GM21528 (cell line): ENCODE data around the gene MED13L.
"Not testable (repeated sequence)": the region's sequence is repeated elsewhere in the genome, so short reads cannot be mapped to it uniquely, and the experiment has no call there.

Experiments
- ATAC-seq: cut with Tn5 transposase; IDR thresholded peaks from one replicate; pipeline ENCODE4 v1.9.1; 2021; ENCODE audit warnings: mild to moderate bottlenecking, moderate library complexity; ENCODE audit not compliant: unreplicated experiment, low FRiP score

MED13L gene

DNA sequence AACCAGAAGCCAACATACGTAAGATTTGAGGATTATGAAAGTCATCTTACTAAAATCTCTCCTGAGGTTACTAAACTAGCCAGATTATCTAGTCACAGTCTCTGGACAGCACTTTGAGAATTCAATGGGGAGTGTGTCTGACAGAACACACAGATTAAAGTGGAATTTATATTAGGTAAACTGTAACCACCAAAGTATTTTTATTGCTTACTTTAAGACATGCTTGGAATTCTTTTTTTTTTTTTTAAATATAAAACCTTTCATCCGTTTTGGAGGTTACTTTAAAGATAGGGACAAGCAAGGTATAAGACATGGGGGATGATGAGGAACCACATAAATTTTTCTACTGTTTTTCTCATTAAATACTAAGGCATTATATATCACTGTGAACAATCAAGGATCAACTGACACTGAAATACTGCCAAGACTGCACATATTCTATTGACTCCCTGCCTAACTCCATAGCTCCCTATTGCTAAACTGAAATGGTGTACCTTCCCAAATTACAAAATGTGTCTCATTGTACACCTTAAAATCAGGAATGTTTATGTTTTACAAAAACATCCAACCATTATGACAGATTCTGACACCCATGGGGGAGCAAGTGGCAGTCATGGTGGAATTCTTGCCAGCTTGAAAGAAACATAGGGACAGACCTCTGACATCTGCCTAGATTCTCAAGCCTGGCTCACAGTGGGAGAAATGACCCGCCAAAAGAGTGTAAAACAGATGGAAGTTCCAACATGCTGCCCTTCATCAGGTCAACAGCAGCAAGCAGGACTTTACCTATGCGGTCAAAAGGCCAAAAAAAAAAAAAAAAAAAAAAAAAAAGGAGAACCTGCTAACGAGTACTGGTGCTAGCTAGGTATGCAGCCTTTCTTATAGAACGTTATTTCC is 239.3 kb downstream of the MED13L start:
- no peak for ATAC-seq

DNA sequence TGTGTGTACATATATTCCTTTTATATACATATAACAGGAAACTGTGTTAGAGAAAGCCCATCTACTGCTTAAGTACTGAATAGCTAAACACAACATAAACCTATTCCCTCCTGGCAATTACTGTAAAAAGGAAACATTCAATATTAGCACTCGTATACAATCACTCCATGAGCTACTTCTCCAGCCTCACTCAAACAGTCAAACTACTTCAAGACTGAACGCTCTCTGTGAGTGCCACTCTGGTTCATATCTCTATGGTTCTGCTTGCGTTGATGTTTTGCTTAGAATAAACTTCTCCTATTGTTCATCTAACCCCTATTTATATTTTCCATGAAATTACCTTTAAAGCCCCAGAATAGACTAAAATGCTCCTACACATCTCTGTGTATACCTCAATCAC is 243.7 kb downstream of the MED13L start:
- ATAC-seq = no peak

DNA sequence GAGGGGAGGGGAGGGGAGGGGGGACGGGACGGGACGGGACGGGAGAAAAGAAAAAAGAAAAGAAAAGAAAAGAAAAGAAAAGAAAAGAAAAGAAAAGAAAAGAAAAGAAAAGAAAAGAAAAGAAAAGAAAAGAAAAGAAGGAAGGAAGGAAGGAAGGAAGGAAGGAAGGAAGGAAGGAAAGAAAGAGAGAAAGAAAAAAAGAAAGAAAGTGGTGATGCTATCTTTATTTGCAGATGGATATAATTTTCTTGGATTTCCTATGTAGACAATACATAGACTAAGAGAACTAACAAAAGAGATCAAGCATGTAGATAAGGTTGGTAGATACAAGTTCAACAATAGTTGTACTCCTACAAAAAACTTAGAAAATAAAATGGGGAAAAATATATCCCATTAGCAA is 245.9 kb downstream of the MED13L start:
- ATAC-seq = not testable (repeated sequence)

DNA sequence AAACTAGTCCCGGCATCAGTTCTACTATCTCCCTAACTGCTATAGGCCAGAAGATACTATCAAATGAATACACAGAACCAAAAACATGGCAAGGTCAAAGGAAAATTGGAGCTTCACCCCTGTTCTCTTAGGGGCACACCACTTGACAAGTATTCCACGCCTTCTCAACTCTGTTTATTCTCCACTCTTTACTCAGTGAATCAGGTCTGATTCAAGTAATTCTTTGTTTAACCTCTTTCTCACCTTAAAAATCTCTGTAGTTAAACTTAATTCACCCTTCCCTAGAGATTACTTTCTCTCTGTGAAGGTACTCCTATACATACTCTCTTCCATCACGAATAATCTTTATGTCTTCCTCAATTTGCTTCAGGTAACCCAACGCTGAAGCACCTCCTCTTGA is 248.9 kb downstream of the MED13L start:
- ATAC-seq = no peak

DNA sequence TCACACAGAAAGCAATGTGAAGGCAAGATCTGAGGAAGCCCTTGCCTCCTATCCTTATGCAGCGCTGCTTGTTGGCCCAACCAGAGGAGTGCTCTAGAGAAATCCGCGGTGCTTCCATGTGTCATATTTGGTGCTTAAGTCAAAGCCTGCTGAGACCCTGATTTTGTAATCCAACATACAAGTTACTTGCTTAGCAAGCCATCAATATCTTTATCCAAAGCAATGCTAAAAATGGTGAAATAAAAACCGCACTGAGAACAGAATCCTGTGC is 250.0 kb downstream of the MED13L start:
- ATAC-seq = no peak

DNA sequence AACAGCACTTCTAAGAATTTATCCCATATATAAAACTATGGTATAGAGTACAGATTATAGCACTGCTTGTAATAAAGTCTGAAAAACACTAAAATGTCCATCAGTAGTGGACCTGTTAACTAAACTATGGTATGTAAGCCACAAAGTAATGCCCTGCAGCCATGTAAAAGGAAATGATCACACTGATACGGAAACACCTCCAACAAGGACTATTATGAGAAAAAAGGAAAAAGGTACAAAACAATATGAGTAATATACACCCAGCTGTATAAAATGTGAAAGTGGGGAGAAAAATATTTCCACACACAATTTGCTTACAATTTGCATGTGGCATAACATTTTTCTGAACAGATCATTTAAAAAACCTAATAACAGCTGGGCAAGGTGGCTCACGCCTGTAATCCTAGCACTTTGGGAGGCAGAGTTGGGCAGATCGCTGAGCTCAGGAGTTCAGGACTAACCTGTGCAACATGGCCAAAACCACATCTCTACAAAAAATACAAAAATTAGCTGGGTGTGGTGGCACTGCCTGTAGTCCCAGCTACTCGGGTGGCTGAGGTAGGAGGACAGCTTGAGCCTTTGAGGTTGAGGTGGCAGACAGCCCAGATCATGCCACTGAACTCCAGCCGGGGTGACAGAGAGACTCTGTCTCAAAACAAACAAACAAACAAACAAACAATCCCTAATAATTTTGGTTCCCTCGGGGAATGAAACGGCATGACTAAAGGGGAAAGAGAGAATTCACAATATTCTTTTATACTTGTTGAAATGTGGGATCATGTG is 250.5 kb downstream of the MED13L start:
- ATAC-seq = no peak

DNA sequence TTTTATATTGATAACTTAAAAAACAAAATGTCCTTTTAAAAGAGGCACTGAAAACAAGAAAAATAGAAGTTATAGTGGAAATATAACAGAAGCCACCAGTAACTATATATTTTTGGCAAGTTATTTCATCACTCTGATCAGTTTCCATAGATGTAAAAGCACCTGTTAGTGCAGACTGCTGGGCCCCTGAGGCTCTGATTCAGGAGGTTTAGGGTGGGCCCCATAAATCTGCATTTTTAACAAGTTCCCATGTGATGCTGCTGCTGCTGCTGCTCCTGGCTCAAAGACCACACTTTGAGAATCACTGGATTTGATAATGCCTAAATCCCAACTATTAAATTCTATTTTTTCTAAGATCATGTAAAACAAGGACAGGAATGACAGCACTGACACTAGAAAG is 251.1 kb downstream of the MED13L start:
- no peak for ATAC-seq

DNA sequence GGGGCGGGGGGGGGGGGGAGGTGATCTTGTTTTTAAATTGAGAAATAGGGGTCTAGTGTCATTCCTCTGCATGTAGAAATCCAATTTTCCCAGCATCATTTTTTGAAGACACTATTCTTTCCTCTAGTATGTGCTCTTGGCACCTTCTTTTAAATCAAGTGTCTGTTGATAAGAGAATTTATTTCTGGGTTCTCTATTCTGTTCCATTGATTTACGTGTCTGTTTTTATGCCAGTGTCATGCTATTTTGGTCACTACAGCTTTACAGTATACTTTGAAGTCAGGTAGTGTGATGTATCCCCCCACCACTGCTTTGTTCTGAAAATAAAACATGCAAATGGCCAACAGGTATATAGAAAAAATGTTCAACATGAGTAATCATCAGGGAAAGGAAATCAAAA is 252.7 kb downstream of the MED13L start:
- ATAC-seq = no peak

DNA sequence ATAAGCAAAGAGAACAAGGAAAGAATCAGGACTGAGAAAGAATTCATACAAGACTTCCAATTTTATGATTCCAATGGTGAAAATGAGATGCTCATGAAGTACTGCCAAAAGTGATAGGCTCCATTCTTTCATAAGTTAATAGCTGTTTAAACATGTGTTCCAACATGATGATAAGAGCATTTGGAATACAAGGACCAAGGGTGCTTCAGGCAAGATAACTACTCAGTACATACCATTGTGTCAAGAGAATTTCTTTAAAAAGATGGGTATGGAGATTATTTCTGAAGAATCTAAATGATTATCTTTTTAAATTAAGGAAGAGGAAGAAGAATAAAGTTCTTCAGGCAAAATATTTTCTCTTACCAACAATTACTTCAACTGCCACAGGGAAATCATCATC is 258.1 kb downstream of the MED13L start:
- ATAC-seq = no peak

DNA sequence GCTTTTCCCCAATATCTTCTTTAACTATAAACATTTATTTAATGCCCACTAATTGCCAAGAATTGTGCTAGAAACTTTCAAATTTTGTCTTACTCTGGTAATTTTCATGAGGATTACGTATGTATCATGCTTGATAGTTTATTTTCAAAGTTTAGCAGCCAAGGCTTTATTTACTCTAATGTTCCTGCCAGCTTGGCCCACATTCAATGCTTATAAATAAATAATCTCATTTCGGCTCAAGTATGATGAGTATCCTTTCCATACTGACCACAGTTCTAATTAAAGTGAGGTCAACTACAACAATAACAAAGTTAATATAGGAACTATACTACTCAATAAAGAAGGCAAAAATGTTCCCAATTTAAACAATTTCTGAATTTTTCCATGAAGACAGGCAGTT is 259.2 kb downstream of the MED13L start:
- ATAC-seq = no peak

DNA sequence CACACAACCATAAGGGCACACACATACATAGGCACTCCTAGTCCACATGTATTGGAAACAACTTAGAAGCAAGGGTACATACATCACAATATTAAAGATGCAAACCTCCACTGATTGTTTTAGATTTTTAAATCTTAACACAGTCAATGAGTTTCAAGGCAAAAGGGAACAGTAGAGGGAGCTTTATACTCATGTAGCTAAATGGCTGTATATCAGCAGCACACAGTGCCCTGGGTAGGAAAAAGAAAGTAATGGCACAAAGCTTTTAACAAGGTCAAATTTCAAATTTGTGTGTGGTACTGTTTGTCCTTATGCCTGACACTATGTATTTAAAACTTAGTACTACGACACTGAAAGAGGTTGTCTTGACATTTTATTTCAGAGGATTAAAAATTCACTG is 262.0 kb downstream of the MED13L start:
- ATAC-seq = no peak

DNA sequence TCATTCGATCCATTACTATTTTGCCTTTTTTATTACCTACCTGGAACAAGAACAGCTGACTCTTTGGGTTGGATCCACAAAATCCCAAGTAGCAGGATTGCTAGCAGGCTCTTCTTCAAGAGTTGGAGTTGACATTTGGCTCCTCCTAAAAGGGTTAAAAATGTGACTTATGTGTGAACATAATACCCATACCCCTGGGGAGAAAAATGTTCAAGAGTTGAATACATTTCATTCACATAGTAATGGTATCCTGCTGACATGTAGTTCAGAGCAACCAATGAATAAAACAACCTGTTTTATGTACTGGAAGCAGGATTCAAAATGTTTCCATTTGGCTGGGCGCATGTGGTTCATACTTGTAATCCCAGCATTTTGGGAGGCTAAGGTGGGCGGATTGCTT is 264.7 kb downstream of the MED13L start:
- no peak for ATAC-seq

DNA sequence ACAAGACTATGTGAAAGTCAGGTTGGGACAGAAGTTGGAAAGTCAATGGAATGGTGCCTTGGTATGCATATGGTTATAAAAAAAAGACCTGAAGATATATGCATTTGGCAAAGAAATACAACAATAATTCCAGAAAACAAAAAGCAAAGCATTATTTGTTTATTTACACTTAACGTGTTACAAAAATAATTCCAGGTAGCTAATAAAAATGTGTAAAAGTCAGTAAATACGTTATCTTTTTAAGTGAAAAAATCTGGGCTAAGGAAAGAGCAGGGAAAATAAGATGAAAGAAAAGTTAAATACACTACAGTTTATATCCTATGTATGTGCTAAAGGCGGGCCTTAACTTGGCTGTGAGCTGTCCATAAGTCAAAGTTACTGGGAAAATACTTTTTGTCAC is 266.3 kb downstream of the MED13L start:
- no peak for ATAC-seq

DNA sequence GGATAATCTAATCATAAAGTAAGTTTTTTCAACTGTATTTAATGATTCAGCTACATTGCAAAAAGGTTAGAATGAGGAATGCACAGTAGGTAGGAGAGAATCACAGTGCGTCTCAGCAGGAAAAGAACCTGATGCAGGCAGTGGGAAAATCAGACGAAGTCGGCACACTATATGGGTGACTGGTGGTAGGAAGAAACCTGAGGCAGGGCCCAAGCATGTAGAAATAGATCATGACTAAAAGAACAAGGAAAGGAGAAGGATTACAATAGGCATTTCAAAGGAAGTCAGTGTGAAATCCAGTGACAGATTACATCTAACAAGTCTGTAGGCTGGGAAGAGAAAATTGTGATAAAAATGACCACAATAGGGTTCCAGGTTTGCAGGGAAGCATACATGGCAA is 267.0 kb downstream of the MED13L start:
- ATAC-seq = no peak

DNA sequence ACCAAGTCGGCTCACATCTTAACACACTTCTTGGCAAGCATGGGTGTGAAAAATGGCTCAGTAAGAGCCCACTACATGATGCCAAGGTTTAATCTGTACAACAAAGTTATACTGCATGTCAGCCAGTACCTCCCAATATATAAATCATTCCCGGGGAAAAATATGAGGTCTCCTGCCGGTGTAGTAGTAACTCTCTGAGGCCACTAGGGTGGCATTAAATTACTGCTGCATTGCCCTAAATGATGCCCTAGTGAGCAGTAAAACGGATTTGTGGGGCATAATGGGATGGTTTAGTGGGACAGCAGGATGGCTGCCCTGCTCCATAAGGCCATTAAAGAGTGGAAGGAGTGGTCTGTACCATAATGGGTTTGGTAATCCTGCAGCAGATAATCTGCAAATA is 267.7 kb downstream of the MED13L start:
- ATAC-seq = no peak

DNA sequence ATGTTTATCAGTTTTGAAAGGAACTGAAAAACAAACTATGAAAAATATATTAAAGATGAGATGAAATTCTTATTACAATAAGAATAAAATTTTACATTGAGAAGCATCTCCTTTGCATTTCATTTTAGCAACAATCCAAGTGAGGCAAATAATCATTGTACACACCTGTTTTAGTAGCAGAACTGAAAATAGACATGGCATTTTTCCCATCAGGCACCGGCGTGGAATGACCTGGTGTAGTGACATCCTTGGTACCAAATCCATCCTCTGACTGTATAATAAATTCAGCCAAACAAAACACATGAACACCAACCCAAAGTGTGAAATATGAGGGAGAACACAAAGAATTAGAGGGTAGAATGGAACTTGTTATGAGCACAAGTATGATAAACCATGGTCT is 271.4 kb downstream of the MED13L start:
- ATAC-seq = no peak

DNA sequence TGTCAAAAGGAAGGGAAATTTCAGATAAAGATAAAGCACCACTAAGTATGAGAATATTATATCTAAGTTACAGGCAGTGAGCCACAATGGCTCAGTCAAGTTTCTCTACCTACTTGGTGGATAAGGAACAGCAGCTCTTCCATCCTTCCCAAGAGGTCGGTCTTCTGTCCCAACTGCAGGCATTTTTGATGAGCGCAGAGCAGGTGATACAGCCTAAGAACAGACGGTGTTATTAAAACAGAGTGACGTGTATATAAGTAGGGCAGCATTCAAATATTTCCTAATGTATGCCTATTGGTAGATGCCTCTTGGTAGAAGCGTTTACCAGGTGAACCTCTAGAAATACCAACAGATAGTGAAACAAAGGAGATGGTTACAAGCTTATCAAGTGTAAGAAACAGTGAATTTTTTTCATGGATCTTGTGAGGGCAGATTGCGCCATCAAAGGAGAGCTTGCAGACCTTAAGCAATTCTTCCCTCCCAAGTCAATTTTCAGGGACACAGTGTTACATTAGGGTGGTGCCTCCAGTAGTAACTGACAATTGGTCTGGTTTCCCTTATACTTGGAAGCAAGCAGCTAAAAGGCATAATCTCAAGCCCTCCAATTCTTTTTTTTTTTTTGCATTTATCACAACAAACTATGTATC is 274.5 kb downstream of the MED13L start:
- no peak for ATAC-seq

DNA sequence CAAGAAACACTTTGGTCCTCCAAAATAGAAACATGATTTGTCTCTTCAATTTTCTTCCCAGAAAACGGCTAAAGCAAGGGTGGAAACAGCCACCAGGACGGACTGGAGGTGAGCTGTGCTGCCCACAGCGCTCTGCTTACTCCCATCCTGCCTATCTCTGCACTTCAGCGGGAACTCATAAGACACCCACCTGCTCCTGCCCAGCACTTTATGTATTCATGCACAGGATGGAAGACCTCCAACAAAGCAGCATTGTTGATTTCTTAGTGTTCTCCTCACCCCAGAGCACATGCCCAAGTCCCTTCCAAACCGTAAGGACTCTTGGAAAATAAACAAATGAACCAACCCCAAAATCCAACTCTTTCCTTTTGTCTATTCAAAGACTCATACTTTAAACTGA is 277.2 kb downstream of the MED13L start:
- no peak for ATAC-seq

DNA sequence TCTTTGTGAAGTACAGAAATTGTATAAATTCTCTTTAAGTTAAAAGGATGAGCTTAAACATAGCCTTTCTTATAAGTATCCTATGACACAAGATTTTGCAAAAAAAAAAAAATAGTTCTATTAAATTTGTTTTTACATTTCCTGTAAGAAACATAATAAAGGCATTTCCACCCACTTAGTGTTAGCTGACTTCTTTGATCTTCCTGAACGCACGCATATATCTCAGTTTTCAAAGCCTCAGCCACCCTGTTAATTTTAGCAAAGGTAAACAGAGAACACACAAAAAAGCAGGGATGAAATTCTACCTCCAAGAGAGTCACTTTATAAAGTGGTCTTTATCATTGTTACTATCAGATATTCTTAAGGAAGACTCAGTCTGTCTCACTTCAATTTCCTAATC is 277.9 kb downstream of the MED13L start:
- ATAC-seq = no peak

DNA sequence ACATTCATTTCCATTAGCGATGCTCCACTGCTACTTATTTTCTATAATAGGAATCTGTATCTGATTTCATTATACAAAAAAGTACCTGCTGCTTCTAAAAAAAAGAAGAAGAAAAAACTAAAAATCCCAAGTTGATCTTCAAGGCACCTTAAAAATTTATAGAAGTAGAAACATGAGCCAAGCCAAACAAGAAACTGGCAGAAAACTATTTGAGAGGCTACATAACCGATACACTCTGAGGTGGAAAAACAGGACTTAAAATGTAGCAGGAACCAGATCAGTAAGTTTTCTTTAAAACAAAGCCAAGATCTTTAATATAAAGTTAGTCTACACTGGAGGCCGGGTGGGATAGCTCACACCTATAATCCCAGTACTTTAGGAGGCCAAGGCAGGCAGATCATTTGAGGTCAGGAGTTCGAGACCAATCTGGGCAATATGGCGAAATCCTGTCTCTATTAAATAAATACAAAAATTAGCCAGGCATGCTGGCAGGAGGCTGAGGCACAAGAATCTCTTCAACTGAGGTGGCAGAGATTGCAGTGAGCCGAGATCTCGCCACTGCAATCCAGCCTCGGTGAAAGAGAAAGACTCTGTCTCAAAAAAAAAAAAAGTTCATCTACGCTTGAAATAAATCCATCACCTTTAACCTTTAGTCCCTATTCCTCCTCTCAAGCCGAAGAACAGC is 278.6 kb downstream of the MED13L start:
- no peak for ATAC-seq

DNA sequence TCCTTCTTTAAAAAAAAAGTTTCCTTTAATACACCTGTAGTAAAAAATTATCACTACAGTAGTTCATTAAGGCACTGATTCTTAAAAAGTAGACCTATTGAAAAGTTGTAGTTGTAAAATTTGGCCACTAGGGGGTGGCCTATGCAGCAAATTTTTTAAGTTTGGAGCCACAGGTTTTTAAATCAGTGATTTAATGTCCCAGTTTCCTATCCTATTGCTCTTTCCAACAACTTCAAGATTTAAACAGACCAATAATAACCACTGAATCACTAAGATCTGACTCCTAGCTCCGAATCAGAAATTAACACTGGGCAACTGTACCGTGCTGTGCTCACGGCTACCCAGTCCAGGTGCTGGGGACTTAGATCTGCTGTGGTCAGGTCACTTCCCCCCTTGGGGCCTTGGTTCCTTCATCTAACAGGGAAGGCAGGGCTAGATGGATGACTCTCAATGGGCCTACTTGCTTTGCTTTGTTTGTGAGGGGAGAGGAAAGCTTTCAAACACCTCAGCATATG is 279.3 kb downstream of the MED13L start:
- no peak for ATAC-seq
